Measurements from ENCODE around the gene TOPAZ1.
"Not testable (repeated sequence)": the region's sequence is repeated elsewhere in the genome, so short reads cannot be mapped to it uniquely, and the experiment has no call there.

TOPAZ1 gene

DNA sequence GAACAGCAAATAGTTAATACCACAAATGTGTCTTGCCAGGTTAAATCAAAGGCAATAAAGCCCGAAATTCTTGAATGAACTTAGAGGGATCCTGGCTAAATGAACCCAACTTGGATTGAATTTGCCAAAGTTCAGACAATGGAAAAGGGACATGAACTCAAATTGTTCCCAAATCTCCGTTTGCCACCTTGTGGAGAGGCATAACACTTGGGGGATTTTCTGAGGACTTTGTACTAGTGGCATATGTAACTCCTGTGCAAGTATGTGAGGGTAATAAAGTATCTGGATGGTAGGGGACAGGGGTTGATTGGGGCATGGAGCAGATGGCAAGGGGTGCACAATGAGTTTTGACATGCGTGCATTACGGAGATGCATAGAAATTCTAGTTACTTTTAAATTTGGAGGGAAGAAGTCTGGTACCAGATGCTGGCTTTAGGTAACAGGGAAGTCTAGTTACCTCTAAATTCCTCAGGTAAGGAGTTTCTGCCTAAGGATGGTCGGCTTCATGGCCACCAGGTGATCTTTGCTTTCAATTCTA is 95.6 kb downstream of the TOPAZ1 start:
- DNase-seq: no peak

DNA sequence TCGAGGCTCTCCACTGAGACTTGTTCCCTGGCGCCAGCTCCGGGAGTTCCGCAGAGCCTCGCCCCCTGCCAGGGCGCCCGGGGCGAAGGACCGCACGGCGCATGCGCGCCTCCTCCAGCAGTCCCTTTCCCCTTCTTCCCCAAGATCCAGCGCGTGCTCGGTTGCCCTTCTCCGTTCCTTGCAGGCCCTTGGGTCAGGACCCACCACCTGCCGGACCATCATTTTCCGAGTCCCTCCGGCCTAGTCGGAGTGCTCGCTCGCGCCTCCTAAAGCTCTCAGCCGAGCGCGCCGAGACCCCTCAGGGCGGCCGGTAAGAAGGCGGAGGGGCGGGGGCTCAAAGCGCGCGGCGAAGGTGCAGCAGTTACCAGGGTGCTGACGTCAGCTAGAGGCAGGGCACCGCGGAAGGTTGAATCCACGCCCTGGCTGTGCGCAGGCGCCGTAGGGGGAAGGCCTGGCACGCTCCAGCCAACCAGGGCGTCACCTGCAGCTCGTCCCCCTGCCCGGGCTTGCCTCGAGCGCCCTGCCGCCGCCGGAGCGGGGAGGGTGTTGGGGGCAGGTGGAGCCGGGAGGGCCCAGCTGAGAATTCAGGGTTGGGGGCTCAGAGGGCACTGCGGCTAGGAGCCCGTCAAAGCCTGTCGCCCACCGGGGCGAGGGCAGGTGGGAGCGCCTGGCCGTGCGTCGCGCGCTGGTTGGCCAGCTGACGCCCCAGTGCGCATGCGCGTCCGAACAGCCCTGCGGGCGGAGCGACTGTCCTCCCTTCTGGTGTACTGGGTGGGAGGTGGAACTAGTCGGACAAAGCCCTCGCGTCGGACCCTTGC is 96.5 kb downstream of the TOPAZ1 start, which contains the start of gene TCAIM:
Gene TCAIM, plus strand, starts transcription at position 757 of the 818 bp plus-strand sequence. CDS start 16,017 bp downstream, outside the sequence.
- peak; percentile 99 for DNase-seq

DNA sequence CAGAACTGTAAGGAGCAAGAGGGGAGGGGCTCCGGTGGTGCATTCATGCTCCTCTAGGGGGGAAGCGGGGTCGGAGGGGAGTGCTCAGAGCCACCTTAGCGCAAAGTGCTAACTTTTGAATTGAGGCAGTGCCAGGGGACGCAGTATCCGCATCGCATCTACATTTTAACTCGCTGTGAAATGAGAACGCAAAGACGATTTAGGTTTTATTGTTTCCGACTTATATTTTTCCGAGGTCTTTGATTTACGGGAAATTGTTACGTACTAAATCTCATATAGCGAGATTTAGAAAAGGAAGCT is 97.1 kb downstream of the TOPAZ1 start:
- DNase-seq: no peak

DNA sequence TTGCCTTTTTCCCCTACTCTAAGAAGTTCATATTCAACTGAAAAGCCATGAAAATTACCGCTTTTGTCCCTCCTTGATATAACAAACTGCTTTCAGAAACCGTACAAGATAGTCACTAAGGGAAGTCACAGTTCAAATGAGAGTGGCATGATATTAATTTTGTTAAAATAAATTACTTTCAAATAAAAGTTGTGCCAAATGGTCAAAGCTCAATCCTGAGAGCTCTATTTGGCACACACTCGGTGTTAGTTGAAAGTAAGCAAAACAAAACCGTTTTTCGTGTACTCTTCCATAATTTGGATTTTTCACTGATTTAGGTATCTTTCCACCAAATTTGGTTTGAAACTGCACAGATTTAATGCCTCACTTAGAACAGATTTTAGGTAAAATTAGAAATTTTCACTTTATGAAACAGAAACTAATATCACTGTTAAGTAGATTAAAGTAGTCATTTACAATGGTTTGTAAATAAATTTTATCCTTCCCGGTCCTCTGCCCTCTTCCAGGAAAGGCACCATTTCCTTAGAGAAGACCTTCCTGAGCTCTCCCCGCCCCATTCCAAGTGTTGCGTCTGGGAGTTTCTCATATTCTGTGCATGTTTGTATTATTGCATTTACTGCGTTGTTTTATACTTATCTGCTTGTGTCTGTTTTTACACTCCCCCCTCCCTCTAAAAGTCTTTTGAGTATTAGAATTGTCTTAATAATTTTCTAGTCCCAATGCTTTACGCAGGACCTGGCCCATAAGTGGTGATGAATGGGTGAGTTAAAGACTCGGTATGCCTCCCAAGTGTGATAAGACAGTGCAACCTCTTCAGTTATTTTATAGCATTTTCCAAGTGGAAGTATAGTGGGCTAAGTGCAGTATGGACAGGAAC is 97.7 kb downstream of the TOPAZ1 start:
- no peak for DNase-seq

DNA sequence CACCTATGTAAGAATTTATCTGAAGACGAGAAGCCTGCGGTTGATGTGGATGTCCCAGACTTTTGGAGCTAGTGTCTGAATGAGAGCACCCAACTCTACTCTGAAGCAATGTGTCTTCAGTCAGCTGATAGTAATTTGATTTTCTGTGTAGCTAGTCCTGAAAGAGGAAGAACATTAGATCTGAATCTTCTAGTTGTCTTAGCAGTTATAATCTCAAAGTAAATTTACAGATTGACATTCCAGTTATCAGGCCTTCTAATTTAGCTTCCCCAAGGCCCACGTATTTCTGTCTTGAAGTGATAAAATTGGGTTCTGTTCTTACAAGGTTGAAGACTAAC is 98.3 kb downstream of the TOPAZ1 start:
- DNase-seq: no peak

DNA sequence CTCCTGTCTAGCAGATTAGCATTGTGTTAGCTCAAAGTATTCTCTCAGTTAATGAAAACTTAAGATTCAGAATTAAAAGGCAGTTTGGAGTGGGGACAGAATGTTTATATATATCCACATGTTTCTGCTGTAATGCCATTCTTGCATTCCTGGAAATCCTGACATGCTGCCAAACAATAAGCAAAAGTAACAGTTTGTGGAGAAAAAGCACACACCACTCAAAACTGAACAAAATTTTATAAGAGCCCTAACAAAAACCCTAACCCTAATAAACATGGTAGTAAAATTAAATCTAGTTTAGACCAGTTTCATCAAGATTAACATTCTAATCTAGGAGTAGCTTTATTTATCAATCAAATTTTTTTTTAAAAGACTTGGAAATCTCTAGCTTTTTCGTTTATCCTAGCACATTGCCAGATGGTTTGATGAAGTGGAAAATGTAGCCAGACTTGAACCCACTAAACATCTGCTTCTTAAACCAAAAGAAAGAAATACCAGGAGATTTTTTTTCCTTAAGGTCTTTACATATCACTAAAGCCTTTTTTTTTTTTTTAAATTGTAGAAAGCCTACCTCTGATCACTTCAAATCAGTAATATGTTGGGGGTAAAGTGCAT is 100.6 kb downstream of the TOPAZ1 start:
- no peak for DNase-seq

DNA sequence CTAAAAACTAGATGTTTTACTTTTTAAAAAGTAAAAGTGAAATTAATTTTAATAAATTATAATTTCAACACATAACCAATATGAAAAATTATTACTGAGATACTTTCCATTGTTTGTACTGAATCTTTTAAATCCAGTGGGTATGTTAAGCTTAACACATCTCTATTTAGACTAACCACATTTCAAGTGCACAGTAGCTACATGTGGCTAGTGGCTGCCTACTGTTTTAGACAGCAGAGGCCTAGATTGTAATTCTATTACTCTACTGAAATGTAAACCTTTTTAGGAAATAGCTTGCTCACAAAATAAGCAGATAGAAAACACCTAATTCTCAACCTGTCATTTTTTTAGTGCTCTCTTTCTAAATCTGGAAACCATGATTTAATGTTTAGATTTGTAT is 101.7 kb downstream of the TOPAZ1 start:
- DNase-seq: no peak

DNA sequence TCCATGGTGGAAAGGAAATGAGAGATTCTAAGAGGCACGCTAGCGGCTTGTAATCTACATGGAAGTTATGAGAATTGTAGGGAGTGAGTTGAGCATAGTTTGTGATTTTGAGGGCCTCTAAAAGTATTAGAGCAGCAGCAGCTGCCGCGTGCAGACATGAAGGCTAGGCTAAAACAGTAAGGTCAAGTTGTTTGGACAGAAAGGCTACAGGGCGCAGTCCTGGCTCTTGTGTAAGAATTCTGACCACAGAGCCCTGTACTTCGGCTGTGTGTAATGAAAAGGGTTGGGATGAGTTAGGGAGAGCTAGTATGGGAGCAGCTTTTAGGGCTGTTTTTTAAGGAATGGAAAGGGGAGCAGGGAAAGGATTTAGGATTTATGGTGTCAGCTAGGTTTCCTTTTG is 104.9 kb downstream of the TOPAZ1 start:
- not testable (repeated sequence) for DNase-seq

DNA sequence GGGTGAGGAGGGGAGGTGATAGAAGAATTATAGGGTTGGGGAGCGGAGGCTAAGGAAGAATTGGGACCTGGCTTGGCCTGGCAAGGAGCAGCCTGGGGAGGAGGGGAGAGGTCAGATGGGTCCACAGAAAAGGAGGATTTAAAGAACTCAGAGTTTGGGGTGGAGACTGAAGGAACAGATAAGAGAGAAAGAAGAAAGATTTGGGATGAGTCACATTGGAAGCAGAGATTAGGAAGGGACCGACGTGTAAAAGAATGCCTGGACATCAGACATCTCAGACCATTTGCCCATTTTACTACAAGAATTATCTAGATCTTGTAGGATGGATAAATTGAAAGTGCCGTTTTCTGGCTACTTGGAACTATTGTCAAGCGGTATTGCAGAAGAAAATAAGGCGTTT is 107.3 kb downstream of the TOPAZ1 start:
- DNase-seq: no peak

DNA sequence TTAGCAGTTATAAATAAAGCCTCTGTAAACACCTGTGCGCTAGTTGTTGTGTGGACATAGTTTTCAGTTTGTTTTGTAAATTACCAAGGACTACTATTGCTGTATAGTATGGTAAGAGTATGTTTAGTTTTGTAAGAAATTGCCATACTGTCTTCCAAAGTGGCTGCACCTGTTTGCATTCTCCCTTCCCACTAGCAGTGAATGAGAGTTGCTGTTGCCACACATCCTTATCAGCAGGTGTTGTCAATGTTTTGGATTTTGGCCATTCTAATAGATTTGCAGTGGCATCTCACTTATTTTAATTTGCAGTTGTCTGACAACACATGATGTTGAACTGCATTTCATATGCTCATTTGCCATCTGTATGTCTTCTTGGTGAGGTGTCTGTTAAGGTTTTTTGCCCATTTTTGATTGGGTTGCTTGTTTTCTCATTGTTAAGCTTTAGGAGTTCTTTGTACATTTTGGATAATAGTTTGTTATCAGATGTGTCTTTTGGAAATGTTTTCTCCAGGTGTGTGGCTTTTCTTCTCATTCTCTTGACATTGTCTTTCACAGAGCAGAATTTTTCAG is 111.8 kb downstream of the TOPAZ1 start:
- no peak for DNase-seq

DNA sequence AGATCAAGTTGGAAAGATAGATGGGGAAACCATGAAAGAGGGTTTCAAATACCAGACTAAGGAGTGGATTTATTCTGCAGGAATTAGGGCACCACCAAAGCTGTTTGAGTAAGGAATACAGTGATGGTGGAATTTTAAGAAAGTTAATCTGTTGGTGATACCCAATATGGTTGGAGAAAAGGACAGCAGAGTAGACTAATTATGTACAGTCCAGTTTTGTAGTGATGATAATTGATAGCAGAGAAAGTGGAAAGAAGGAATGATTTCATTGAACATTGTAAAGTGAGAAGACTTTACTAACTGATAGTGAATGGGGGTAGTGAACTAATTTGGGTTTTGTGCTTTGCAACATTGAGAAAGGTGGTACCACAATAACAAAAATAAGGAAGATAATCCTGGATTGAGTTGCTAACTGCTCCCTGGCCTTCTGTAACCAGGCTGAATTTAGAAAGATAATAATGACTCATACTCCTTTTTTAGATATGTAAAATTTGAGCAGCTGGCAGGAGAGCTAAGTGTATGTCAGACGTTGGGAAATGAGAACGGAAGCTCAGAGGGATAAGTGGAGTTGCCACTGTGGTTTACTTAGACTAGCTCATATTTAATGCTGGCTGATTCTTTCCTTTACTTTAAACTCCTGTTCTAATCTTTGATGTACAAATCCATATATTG is 113.8 kb downstream of the TOPAZ1 start:
- DNase-seq: no peak

DNA sequence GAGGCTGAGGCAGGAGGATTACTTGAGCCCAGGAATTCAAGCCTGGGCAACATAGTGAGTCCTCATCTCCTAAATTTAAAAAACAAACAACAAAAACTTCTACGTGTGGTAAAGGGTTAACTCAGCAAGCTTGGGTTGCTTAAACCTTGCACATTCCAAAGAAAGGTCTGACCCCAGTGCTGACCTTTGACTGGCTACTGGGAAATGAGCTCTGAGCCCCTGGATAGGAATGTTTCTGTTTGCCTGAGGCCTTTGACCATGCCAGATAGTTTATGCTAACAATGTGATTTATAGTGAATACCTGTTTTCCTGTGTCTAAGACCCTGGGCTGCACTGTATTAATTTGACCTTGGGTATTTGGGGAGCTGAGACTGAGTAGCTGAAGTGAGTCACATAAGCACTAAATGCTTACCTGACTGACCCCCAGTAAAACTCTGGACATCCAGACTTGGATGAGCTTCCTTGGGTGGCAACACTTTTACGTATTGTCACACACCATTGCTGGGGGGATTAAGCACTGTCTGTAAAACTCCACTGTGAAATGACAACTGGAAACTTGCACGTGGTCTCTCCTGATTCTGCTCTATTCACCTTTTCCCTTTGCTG is 117.6 kb downstream of the TOPAZ1 start:
- no peak for DNase-seq

DNA sequence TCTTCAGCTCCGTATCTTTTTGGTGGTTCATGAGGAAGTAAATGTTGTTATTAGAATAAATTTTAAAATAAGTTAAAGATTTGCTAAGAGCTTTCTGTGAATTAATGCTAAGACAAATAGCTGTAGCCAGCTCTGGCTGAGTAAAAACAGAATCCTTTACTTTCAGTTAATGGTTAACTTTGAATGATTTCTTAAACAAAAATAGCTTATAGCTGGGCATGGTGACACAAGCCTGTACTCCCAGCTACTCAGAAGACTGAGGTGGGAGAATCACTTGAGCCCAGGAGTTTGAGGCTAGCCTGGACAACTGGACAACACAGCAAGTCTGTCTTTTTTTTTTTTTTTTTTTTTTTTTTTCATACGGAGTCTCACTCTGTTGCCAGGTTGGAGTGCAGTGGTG is 121.9 kb downstream of the TOPAZ1 start:
- DNase-seq: no peak

DNA sequence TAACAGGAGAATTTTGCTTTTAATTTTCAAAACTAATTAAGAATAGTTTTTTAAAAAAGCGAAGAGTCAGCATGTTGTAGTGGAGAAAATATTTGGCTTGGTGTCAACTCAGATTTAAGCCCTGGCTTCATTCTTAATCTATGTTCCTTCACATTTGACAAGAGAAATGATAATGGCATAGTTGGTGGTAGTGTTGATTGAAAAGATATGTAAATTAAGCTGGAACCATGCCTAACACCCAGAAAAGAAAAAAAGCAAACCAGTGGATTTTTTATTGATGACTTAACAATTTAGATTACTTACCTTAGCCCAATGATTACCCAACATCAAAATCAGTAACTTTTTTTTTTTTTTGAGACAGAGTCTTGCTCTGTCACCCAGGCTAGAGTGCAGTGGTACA is 124.3 kb downstream of the TOPAZ1 start:
- no peak for DNase-seq

DNA sequence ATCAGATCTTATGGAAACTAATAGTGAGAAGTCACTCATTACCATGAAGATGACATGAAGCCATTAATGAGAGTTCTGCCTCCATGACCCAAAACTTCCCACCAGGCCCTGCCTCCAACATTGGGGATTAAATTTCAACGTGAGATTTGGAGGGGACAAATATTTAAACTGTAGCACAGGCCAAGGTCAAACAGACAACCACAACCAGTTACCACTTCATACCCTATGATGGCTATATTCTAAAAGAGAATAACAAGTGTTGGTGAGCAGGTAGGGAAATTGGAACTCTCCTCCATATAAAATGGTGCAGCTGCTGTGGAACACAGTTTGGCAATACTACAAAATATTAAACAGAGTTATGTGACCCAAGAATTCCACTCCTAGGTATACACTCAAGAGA is 133.8 kb downstream of the TOPAZ1 start:
- no peak for DNase-seq
